Measurements from ENCODE around the gene CADPS. TPM values are rescaled to one million over a fixed set of nuclear protein-coding genes. Genes with fewer than 3 reads are reported as not detected.

The CADPS gene
- not detected for total RNA-seq
- not detected for total RNA-seq (2013)

DNA sequence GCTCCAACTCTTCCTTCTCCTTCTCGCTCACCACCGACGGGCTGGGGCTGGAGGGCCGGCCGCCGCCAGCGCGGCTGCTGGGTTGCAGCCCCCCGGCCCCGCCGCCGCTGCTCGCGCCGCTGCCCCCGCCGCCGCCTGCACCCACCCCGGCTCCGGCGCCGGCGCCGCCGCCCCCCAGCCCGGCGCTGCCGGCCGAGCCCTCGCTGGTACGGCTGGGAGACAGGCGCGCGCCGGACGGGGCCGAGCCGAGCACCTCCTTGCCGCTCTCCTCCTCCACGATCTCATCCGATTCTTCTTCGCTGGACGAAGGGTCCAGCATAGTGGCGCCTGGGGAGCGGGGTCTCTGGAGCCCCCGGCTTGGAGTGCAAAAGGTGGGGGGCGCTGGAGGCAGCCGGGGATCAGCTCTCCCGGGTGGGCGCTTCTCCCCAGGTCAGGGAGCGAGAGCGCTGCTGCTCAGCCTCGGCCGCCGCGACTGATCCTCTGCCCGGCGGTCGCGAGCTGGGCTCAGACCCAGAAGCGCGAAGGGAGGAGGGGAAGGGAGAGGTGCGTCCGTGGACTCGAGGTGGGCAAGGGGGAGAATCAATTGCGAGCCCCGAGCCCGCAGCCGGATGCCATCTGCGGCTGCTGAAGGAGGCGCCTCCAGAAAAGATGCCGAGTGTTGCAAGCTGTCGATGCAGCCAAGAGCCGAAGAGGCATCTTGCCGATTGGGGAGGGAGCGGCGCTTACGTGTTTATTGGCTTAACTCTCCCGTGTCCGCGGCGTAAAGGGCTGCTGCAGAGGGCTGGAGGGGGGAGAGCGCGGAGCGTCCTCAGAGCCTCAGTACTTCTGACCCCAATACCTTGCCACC is at the start of gene CADPS:
CADPS (minus strand) TSS at position 706 of the 847 bp plus-strand sequence; CDS start at position 319, 387 bp downstream.
- H3K4me3 ChIP-seq (ENCODE audit: low read length): no peak within 1 kb of the TSS
- H3K27ac ChIP-seq (ENCODE audit: low read length): no peak within 1 kb of the TSS
- Mint-ChIP-seq H3K27me3 (ENCODE audit: low read depth in 2 of 2) (peaks cover 20 to 29% of the 10 kb centered on the region in 2 donors), H3K36me3 (peaks cover 10% of the 10 kb centered on the region), H3K4me1 (no peaks in the 10 kb centered on the region), H3K9me3 (peaks cover 4 to 5% of the 10 kb centered on the region in 2 donors), H3K27ac (no peak within 1 kb of the TSS), H3K4me3 (no peak within 1 kb of the TSS)
- no peaks in the 10 kb centered on the region for H3K36me3 ChIP-seq (ENCODE audit: control insufficient read depth, insufficient read depth, low read length)
- H3K27me3 ChIP-seq (ENCODE audit: control insufficient read depth, insufficient read depth, low read length): peaks cover 9% of the 10 kb centered on the region
- DNase-seq: no peak
- no peaks in the 10 kb centered on the region for H3K4me1 ChIP-seq (ENCODE audit: control insufficient read depth, insufficient read depth, low read length)
- intact Hi-C loops (cut with micrococcal nuclease): no loop called here
- H3K9me3 ChIP-seq (ENCODE audit: control insufficient read depth, insufficient read depth, low read length): peaks cover 14% of the 10 kb centered on the region
- WGBS (ENCODE audit: insufficient coverage): 4% methylated on average over 83 of the region's 85 CpGs
- ATAC-seq: no peak
- TF ChIP-seq, protein P1, sequence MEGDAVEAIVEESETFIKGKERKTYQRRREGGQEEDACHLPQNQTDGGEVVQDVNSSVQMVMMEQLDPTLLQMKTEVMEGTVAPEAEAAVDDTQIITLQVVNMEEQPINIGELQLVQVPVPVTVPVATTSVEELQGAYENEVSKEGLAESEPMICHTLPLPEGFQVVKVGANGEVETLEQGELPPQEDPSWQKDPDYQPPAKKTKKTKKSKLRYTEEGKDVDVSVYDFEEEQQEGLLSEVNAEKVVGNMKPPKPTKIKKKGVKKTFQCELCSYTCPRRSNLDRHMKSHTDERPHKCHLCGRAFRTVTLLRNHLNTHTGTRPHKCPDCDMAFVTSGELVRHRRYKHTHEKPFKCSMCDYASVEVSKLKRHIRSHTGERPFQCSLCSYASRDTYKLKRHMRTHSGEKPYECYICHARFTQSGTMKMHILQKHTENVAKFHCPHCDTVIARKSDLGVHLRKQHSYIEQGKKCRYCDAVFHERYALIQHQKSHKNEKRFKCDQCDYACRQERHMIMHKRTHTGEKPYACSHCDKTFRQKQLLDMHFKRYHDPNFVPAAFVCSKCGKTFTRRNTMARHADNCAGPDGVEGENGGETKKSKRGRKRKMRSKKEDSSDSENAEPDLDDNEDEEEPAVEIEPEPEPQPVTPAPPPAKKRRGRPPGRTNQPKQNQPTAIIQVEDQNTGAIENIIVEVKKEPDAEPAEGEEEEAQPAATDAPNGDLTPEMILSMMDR (IDR thresholded peaks at IDR 0.05): no peak

DNA sequence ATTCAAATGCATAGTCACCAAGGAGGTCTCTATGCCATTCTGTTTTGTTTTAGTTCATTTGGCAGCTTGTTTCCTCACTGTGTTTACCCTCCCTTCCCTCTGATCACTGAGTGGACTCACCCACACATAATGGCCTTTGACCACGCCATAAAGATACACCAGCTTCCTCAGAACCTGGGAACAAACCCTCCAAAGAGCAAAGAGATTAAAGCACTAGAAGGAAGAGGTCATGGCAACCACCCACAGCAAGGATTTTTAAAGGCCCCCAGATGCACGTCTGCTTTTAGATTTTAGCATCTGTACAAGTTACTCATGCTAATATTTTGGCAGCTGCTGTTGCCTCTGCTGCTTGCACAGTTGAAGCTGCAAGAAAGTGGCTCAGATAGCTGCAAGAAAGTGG is 47.9 kb upstream of the CADPS start:
- intact Hi-C loops (cut with micrococcal nuclease): no loop called here
- peaks cover 10 to 20% of the 10 kb centered on the region in 2 donors for H3K9me3 Mint-ChIP-seq
- no peaks in the 10 kb centered on the region for H3K27me3 Mint-ChIP-seq (ENCODE audit: low read depth in 2 of 2)
- no peaks in the 10 kb centered on the region for H3K27me3 ChIP-seq (ENCODE audit: control insufficient read depth, insufficient read depth, low read length)
- no peak overlapping the region for H3K27ac Mint-ChIP-seq
- H3K36me3 ChIP-seq (ENCODE audit: control insufficient read depth, insufficient read depth, low read length): no peaks in the 10 kb centered on the region
- TF ChIP-seq, protein P1 (IDR thresholded peaks at IDR 0.05): no peak
- no peak for ATAC-seq
- H3K27ac ChIP-seq (ENCODE audit: low read length): no peak overlapping the region
- no peak for DNase-seq
- H3K4me3 ChIP-seq (ENCODE audit: low read length): no peak overlapping the region
- H3K36me3 Mint-ChIP-seq: peaks cover 5% of the 10 kb centered on the region
- 67% methylated on average over 2 of the region's 2 CpGs for WGBS (ENCODE audit: insufficient coverage)
- H3K9me3 ChIP-seq (ENCODE audit: control insufficient read depth, insufficient read depth, low read length): peaks cover 4% of the 10 kb centered on the region
- H3K4me1 ChIP-seq (ENCODE audit: control insufficient read depth, insufficient read depth, low read length): no peaks in the 10 kb centered on the region
- H3K4me1 Mint-ChIP-seq: no peaks in the 10 kb centered on the region
- H3K4me3 Mint-ChIP-seq: no peak overlapping the region

DNA sequence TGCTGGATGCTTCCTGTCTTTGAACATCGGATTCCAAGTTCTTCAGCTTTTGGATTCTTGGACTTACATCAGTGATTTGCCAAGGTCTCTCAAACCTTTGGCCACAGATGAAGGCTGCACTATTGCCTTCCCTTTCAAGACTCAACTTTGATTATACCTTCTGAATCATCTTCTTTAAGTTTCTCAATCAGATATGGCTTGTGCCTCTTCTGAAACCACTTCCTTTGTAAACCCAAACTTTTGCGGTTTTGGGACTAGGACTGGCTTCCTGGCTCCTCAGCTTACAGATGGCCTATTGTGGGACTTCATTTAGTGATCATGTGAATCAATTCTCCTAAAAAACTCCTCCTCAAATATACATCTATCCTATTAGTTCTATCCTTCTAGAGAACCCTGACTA is 47.1 kb upstream of the CADPS start:
- no peak overlapping the region for H3K27ac Mint-ChIP-seq
- ATAC-seq: no peak
- TF ChIP-seq, protein P1 (IDR thresholded peaks at IDR 0.05): no peak

DNA sequence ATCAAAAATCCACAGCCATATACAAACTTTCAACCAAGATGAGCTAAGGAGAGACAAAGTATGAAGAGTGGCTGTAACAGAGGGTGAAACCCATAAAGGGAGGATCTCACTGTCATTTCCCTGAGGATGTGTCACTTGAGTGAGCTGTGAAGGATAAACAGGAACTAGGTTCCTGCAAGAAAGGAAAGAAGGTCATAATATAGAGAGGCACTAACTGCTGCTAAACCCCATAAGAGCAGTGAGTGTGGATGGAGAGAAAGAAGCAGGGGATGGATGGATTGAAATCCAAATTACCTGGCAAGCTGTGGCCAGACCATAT is 45.2 kb upstream of the CADPS start:
- ATAC-seq: no peak
- H3K27ac ChIP-seq (ENCODE audit: low read length): no peak overlapping the region
- DNase-seq: no peak
- H3K36me3 ChIP-seq (ENCODE audit: control insufficient read depth, insufficient read depth, low read length): no peaks in the 10 kb centered on the region
- H3K4me3 ChIP-seq (ENCODE audit: low read length): no peak overlapping the region
- TF ChIP-seq, protein P1 (IDR thresholded peaks at IDR 0.05): no peak
- no peaks in the 10 kb centered on the region for H3K4me1 Mint-ChIP-seq
- no peaks in the 10 kb centered on the region for H3K27me3 Mint-ChIP-seq (ENCODE audit: low read depth in 2 of 2)
- H3K36me3 Mint-ChIP-seq: peaks cover 5% of the 10 kb centered on the region
- intact Hi-C loops (cut with micrococcal nuclease): no loop called here
- peaks cover 4% of the 10 kb centered on the region for H3K9me3 ChIP-seq (ENCODE audit: control insufficient read depth, insufficient read depth, low read length)
- H3K27ac Mint-ChIP-seq: no peak overlapping the region
- no peak overlapping the region for H3K4me3 Mint-ChIP-seq
- H3K9me3 Mint-ChIP-seq: peaks cover 11 to 19% of the 10 kb centered on the region in 2 donors
- no peaks in the 10 kb centered on the region for H3K27me3 ChIP-seq (ENCODE audit: control insufficient read depth, insufficient read depth, low read length)
- H3K4me1 ChIP-seq (ENCODE audit: control insufficient read depth, insufficient read depth, low read length): no peaks in the 10 kb centered on the region

More for the DNA sequence above, 47.1 kb upstream of the CADPS start:
- Mint-ChIP-seq H3K27me3 (ENCODE audit: low read depth in 2 of 2) (no peaks in the 10 kb centered on the region), H3K4me3 (no peak overlapping the region), H3K9me3 (peaks cover 11 to 22% of the 10 kb centered on the region in 2 donors), H3K4me1 (no peaks in the 10 kb centered on the region), H3K36me3 (peaks cover 5% of the 10 kb centered on the region)
- H3K9me3 ChIP-seq (ENCODE audit: control insufficient read depth, insufficient read depth, low read length): peaks cover 4% of the 10 kb centered on the region
- intact Hi-C loops (cut with micrococcal nuclease): no loop called here
- H3K4me1 ChIP-seq (ENCODE audit: control insufficient read depth, insufficient read depth, low read length): no peaks in the 10 kb centered on the region
- no peak for DNase-seq
- WGBS (ENCODE audit: insufficient coverage): 52% methylated on average over 2 of the region's 2 CpGs
- no peak overlapping the region for H3K4me3 ChIP-seq (ENCODE audit: low read length)
- H3K27me3 ChIP-seq (ENCODE audit: control insufficient read depth, insufficient read depth, low read length): no peaks in the 10 kb centered on the region
- no peak overlapping the region for H3K27ac ChIP-seq (ENCODE audit: low read length)
- H3K36me3 ChIP-seq (ENCODE audit: control insufficient read depth, insufficient read depth, low read length): no peaks in the 10 kb centered on the region

All from natural killer cell (primary cell).